Trophoblast cell (in vitro differentiated cells and primary cell): ENCODE data around the gene CHDH.

Experiments used
- DNase-seq, 2 donors: peaks; one replicate each; pipeline ENCODE4 v3.0.0-alpha.2; 2016
- H2AFZ ChIP-seq: 2 replicates; pipeline ENCODE4 v1.6.1; 2013; ENCODE audit warnings: low read length, moderate library complexity, mild to moderate bottlenecking; ENCODE audit not compliant: insufficient read depth, poor library complexity
- H2AK5ac ChIP-seq: 2 replicates; pipeline ENCODE4 v1.6.1; 2013; ENCODE audit warnings: mild to moderate bottlenecking, low read length
- H2BK120ac ChIP-seq: 2 replicates; pipeline ENCODE4 v1.6.1; 2013; ENCODE audit warnings: low read length, mild to moderate bottlenecking, moderate library complexity; ENCODE audit not compliant: insufficient read depth, poor library complexity
- H2BK12ac ChIP-seq: 2 replicates; pipeline ENCODE4 v1.6.1; 2013; ENCODE audit warnings: mild to moderate bottlenecking, low read length, moderate library complexity
- H2BK5ac ChIP-seq: 2 replicates; pipeline ENCODE4 v1.6.1; 2013; ENCODE audit warnings: low read length, low read depth, moderate library complexity, mild to moderate bottlenecking; ENCODE audit not compliant: poor library complexity
- H3K14ac ChIP-seq: 2 replicates; pipeline ENCODE4 v1.6.1; 2013; ENCODE audit warnings: mild to moderate bottlenecking, low read length
- H3K18ac ChIP-seq: 2 replicates; pipeline ENCODE4 v1.6.1; 2013; ENCODE audit warnings: mild to moderate bottlenecking, low read length
- H3K23ac ChIP-seq: 2 replicates; pipeline ENCODE4 v1.6.1; 2013; ENCODE audit warnings: low read length
- H3K27ac ChIP-seq: 2 replicates; pipeline ENCODE4 v1.5.1; 2013; ENCODE audit warnings: low read depth, mild to moderate bottlenecking, inconsistent platforms, low read length, moderate library complexity
- H3K27me3 ChIP-seq: 2 replicates; pipeline ENCODE4 v1.6.1; 2013; ENCODE audit warnings: inconsistent platforms, mild to moderate bottlenecking, low read length, moderate library complexity; ENCODE audit not compliant: insufficient read depth
- H3K36me3 ChIP-seq, 2 experiments: 1 replicate in 1 of 2; 2 replicates in 1 of 2; pipeline ENCODE4 v1.6.1; 2013; ENCODE audit warnings: low read length in 2 of 2, mild to moderate bottlenecking in 2 of 2, moderate library complexity in 1 of 2; ENCODE audit not compliant: insufficient read depth in 2 of 2, control insufficient read depth in 1 of 2
- H3K4ac ChIP-seq: 2 replicates; pipeline ENCODE4 v1.6.1; 2013; ENCODE audit warnings: low read depth, mild to moderate bottlenecking, low read length, moderate library complexity
- H3K4me1 ChIP-seq, 2 experiments: 1 replicate in 1 of 2; 2 replicates in 1 of 2; pipeline ENCODE4 v1.6.1; 2013; ENCODE audit warnings: low read length in 2 of 2, mild to moderate bottlenecking in 2 of 2, moderate library complexity in 1 of 2; ENCODE audit not compliant: insufficient read depth in 2 of 2, control insufficient read depth in 1 of 2
- H3K4me2 ChIP-seq: 2 replicates; pipeline ENCODE4 v1.6.1; 2013; ENCODE audit warnings: inconsistent platforms, mild to moderate bottlenecking, low read length, moderate library complexity
- H3K4me3 ChIP-seq: 2 replicates; pipeline ENCODE4 v1.5.1; 2013; ENCODE audit warnings: mild to moderate bottlenecking, low read depth, low read length, inconsistent platforms
- H3K79me1 ChIP-seq: one replicate; pipeline ENCODE4 v1.6.1; 2013; ENCODE audit warnings: low read length
- H3K79me2 ChIP-seq: 2 replicates; pipeline ENCODE4 v1.6.1; 2013; ENCODE audit warnings: low read length, mild to moderate bottlenecking; ENCODE audit not compliant: control insufficient read depth, insufficient read depth, poor library complexity
- H3K9ac ChIP-seq: 2 replicates; pipeline ENCODE4 v1.6.1; 2013; ENCODE audit warnings: mild to moderate bottlenecking, low read length
- H3K9me3 ChIP-seq: 2 replicates; pipeline ENCODE4 v1.6.1; 2013; ENCODE audit warnings: low read depth, mild to moderate bottlenecking, control low read depth, inconsistent platforms, low read length; ENCODE audit not compliant: insufficient read depth
- H4K12ac ChIP-seq: 2 replicates; pipeline ENCODE4 v1.6.1; 2013; ENCODE audit warnings: low read depth, mild to moderate bottlenecking, low read length, moderate library complexity
- H4K8ac ChIP-seq: 2 replicates; pipeline ENCODE4 v1.6.1; 2013; ENCODE audit warnings: low read depth, mild to moderate bottlenecking, low read length, moderate library complexity
- H4K91ac ChIP-seq: one replicate; pipeline ENCODE4 v1.6.1; 2013; ENCODE audit warnings: low read depth, mild to moderate bottlenecking, low read length, moderate library complexity
- WGBS: extraction: QIAGEN DNeasy Blood & Tissue Kit; methylation state at CpG from one replicate; pipeline ENCODE4 v1.1.7; 2013; ENCODE audit warnings: missing lambda C conversion rate; ENCODE audit not compliant: insufficient read length, insufficient coverage; ENCODE audit errors: extremely low coverage; 5-methylcytosine and 5-hydroxymethylcytosine counted together

The CHDH gene

GRCh38 chr3:53817211-53817610, 29.0 kb downstream of the CHDH start:
- H4K91ac ChIP-seq = no peak overlapping the region
- H2AK5ac ChIP-seq = no peak overlapping the region
- no peak overlapping the region for H3K23ac ChIP-seq
- no peaks in the 10 kb centered on the region for H3K4me1 ChIP-seq
- no peak overlapping the region for H3K4me2 ChIP-seq
- no peaks in the 10 kb centered on the region for H3K79me2 ChIP-seq
- no CpG with 5 or more reads among the region's 6 CpGs for WGBS
- H3K79me1 ChIP-seq = no peaks in the 10 kb centered on the region
- H3K4me3 ChIP-seq = no peak overlapping the region
- no peak overlapping the region for H2BK120ac ChIP-seq
- H3K14ac ChIP-seq = no peak overlapping the region
- H3K36me3 ChIP-seq = no peaks in the 10 kb centered on the region
- no peak overlapping the region for H3K27ac ChIP-seq
- H2AFZ ChIP-seq = no peak overlapping the region
- no peak overlapping the region for H4K12ac ChIP-seq
- no peak overlapping the region for H3K9ac ChIP-seq
- H3K4ac ChIP-seq = no peak overlapping the region
- no peak overlapping the region for H4K8ac ChIP-seq
- no peak for DNase-seq
- H2BK5ac ChIP-seq = no peak overlapping the region
- H3K9me3 ChIP-seq = no peaks in the 10 kb centered on the region
- no peaks in the 10 kb centered on the region for H3K27me3 ChIP-seq
- no peak overlapping the region for H3K18ac ChIP-seq
- H2BK12ac ChIP-seq = no peak overlapping the region

DNA sequence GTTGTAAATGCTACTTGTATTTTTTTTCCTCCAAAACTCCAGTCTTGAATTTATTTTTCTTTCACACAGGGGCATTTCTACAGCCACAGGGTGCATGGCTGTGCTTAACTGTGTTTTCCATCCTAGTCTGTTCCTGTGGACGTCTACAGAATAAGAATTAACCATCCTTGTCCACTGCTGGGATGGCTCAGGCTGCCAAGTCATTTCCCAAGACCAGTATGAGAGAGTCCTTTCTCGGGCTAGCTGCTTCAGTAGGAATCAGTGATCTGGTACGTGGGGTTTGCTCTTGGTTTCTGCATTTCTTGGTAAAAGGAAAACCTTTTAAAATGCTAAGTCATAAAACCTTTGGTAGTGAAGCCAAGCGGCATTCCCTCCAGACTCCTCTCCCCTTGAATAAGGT, 29.8 kb downstream of the CHDH start:
- Histone ChIP-seq H3K79me2 (no peaks in the 10 kb centered on the region), H3K4me1 (no peaks in the 10 kb centered on the region), H3K27me3 (no peaks in the 10 kb centered on the region), H4K8ac (no peak overlapping the region), H3K4me3 (no peak overlapping the region), H3K36me3 (no peaks in the 10 kb centered on the region), H2BK120ac (no peak overlapping the region), H3K9me3 (no peaks in the 10 kb centered on the region), H4K12ac (no peak overlapping the region), H3K9ac (no peak overlapping the region), H3K27ac (no peak overlapping the region), H3K18ac (no peak overlapping the region), H3K79me1 (no peaks in the 10 kb centered on the region), H4K91ac (no peak overlapping the region), H2BK5ac (no peak overlapping the region), H3K23ac (no peak overlapping the region), H2BK12ac (no peak overlapping the region), H3K4ac (no peak overlapping the region), H2AK5ac (no peak overlapping the region), H3K4me2 (no peak overlapping the region), H2AFZ (no peak overlapping the region), H3K14ac (no peak overlapping the region)
- no peak for DNase-seq
- no CpG with 5 or more reads among the region's 4 CpGs for WGBS

GRCh38 chr3:53815651-53816050, 30.6 kb downstream of the CHDH start:
- no peak overlapping the region for H3K4me3 ChIP-seq
- no peak overlapping the region for H3K14ac ChIP-seq
- H3K9ac ChIP-seq = no peak overlapping the region
- no peak overlapping the region for H3K18ac ChIP-seq
- no peaks in the 10 kb centered on the region for H3K9me3 ChIP-seq
- no peak overlapping the region for H4K91ac ChIP-seq
- H2BK120ac ChIP-seq = no peak overlapping the region
- no peaks in the 10 kb centered on the region for H3K27me3 ChIP-seq
- H3K23ac ChIP-seq = no peak overlapping the region
- H3K4me1 ChIP-seq = no peaks in the 10 kb centered on the region
- H2AFZ ChIP-seq = no peak overlapping the region
- no peak overlapping the region for H2BK5ac ChIP-seq
- no peaks in the 10 kb centered on the region for H3K79me2 ChIP-seq
- H4K12ac ChIP-seq = no peak overlapping the region
- H3K36me3 ChIP-seq = no peaks in the 10 kb centered on the region
- no CpG with 5 or more reads among the region's 7 CpGs for WGBS
- no peak overlapping the region for H2BK12ac ChIP-seq
- DNase-seq = no peak
- no peaks in the 10 kb centered on the region for H3K79me1 ChIP-seq
- no peak overlapping the region for H3K4ac ChIP-seq
- H2AK5ac ChIP-seq = no peak overlapping the region
- H3K4me2 ChIP-seq = no peak overlapping the region
- no peak overlapping the region for H4K8ac ChIP-seq
- H3K27ac ChIP-seq = no peak overlapping the region

- no peak overlapping the region for H2AFZ ChIP-seq
- H3K79me1 ChIP-seq = no peaks in the 10 kb centered on the region
- no peak overlapping the region for H3K23ac ChIP-seq
- no peaks in the 10 kb centered on the region for H3K4me1 ChIP-seq
- H4K8ac ChIP-seq = no peak overlapping the region
- H3K9ac ChIP-seq = no peak overlapping the region
- no peak overlapping the region for H3K4me2 ChIP-seq
- no peak overlapping the region for H2BK120ac ChIP-seq
- no peak overlapping the region for H3K4ac ChIP-seq
- H3K27ac ChIP-seq = no peak overlapping the region
- no peak overlapping the region for H4K91ac ChIP-seq
- DNase-seq = no peak
- H3K36me3 ChIP-seq = no peaks in the 10 kb centered on the region
- no peak overlapping the region for H3K14ac ChIP-seq
- H3K18ac ChIP-seq = no peak overlapping the region
- no peaks in the 10 kb centered on the region for H3K27me3 ChIP-seq
- no peak overlapping the region for H3K4me3 ChIP-seq
- no peak overlapping the region for H2BK12ac ChIP-seq
- H2AK5ac ChIP-seq = no peak overlapping the region
- no peaks in the 10 kb centered on the region for H3K79me2 ChIP-seq
- no peak overlapping the region for H4K12ac ChIP-seq
- WGBS = no CpG with 5 or more reads among the region's 4 CpGs
- H2BK5ac ChIP-seq = no peak overlapping the region
- peaks cover 1% of the 10 kb centered on the region for H3K9me3 ChIP-seq
These were observed 31.2 kb downstream of the CHDH start for GRCh38 chr3:53815067-53815466.
